Hepatocyte (in vitro differentiated cells): ENCODE data around the gene IL24. TPM values are rescaled to one million over a fixed set of nuclear protein-coding genes. Genes with fewer than 3 reads are reported as not detected.

Experiments
- DNase-seq: peaks from one replicate; pipeline ENCODE4 v3.0.0-alpha.2; 2016; ENCODE audit warnings: low spot score
- H2AFZ ChIP-seq: fragments of 200-600 bp; sonication (generic); 2 replicates; pipeline ENCODE4 v1.6.0; 2016; ENCODE audit warnings: antibody characterized with exemption, mild to moderate bottlenecking
- H3K27ac ChIP-seq: fragments of 200-600 bp; sonication (generic); 2 replicates; pipeline ENCODE4 v1.5.1; 2016; ENCODE audit warnings: mild to moderate bottlenecking
- H3K27me3 ChIP-seq: fragments of 200-600 bp; sonication (generic); 2 replicates; pipeline ENCODE4 v1.6.1; 2016
- H3K36me3 ChIP-seq: fragments of 200-600 bp; sonication (generic); replicated peaks from 2 replicates; pipeline ENCODE4 v1.5.1; 2016; ENCODE audit warnings: low read depth; ENCODE audit not compliant: insufficient read depth
- H3K4me1 ChIP-seq: fragments of 200-600 bp; sonication (generic); 2 replicates; pipeline ENCODE4 v1.5.1; 2016; ENCODE audit warnings: mild to moderate bottlenecking, moderate library complexity; ENCODE audit not compliant: insufficient read depth
- H3K4me2 ChIP-seq: fragments of 200-600 bp; sonication (generic); 2 replicates; pipeline ENCODE4 v1.6.0; 2016
- H3K4me3 ChIP-seq: fragments of 200-600 bp; sonication (generic); 2 replicates; pipeline ENCODE4 v1.5.1; 2016; ENCODE audit warnings: mild to moderate bottlenecking
- H3K79me2 ChIP-seq: fragments of 200-600 bp; sonication (generic); 2 replicates; pipeline ENCODE4 v1.6.0; 2017; ENCODE audit warnings: mild to moderate bottlenecking
- H3K9me2 ChIP-seq: fragments of 200-600 bp; sonication (generic); replicated peaks from 2 replicates; pipeline ENCODE4 v1.6.0; 2017; ENCODE audit warnings: mild to moderate bottlenecking; ENCODE audit not compliant: insufficient read depth
- H3K9me3 ChIP-seq: fragments of 200-600 bp; sonication (generic); 2 replicates; pipeline ENCODE4 v1.5.1; 2016; ENCODE audit warnings: low read depth, mild to moderate bottlenecking
- H4K20me1 ChIP-seq: fragments of 200-600 bp; sonication (generic); 2 replicates; pipeline ENCODE4 v1.6.0; 2016; ENCODE audit warnings: mild to moderate bottlenecking; ENCODE audit not compliant: insufficient read depth, poor library complexity, severe bottlenecking
- CTCF ChIP-seq: fragments of 200-600 bp; sonication (generic); IDR thresholded peaks from 2 replicates; pipeline ENCODE4 v1.5.1; 2016; ENCODE audit warnings: antibody characterized with exemption, mild to moderate bottlenecking; ENCODE audit not compliant: poor library complexity
- EZH2 ChIP-seq: fragments of 200-600 bp; sonication (generic); IDR thresholded peaks from 2 replicates; pipeline ENCODE4 v1.6.1; 2016; ENCODE audit warnings: antibody characterized with exemption, mild to moderate bottlenecking, borderline replicate concordance
- EZH2phosphoT487 ChIP-seq: fragments of 200-600 bp; sonication (generic); IDR thresholded peaks from one replicate; pipeline ENCODE4 v1.6.1; 2018; ENCODE audit warnings: antibody characterized with exemption, mild to moderate bottlenecking, low read depth, moderate library complexity; ENCODE audit not compliant: unreplicated experiment, severe bottlenecking
- WGBS: methylation state at CpG from one replicate; pipeline ENCODE4 v1.1.6; 2016; ENCODE audit warnings: low lambda C conversion rate; ENCODE audit errors: missing lambda C conversion rate; 5-methylcytosine and 5-hydroxymethylcytosine counted together
- polyA plus RNA-seq: library from polyadenylated mRNA; unstranded; fragments of >200 nt; fragmentation: Nextera tagmentation; extraction: Ambion mirVana; gene quantifications from 2 replicates; pipeline ENCODE4 v1.2.1, GENCODE V29; 2016
- total RNA-seq: library from RNA; depleted of rRNA; stranded (reverse); fragments of >200 nt; gene quantifications from 2 replicates; pipeline ENCODE4 v1.2.3, GENCODE V29; 2014

The IL24 gene
- total and polyA plus RNA-seq, 2 experiments from 2014 or later: not detected

GRCh38 chr1:206916000-206916709 is 18.9 kb downstream of the IL24 start:
- Histone ChIP-seq H3K4me1 (no peaks in the 10 kb centered on the region), H3K9me2 (no peaks in the 10 kb centered on the region), H2AFZ (no peak overlapping the region), H3K79me2 (no peaks in the 10 kb centered on the region), H3K4me3 (no peak overlapping the region), H3K27ac (no peak overlapping the region), H3K27me3 (peaks cover 4% of the 10 kb centered on the region), H3K9me3 (no peaks in the 10 kb centered on the region), H3K4me2 (no peak overlapping the region), H3K36me3 (no peaks in the 10 kb centered on the region), H4K20me1 (no peaks in the 10 kb centered on the region)
- TF ChIP-seq EZH2phosphoT487: no peak
- TF ChIP-seq EZH2: no peak
- no peak for TF ChIP-seq CTCF
- 82% methylated on average over 7 of the region's 8 CpGs for WGBS
- DNase-seq: no peak

- no peaks in the 10 kb centered on the region for H3K9me2 ChIP-seq
- H3K79me2 ChIP-seq: no peaks in the 10 kb centered on the region
- DNase-seq: no peak
- H3K27ac ChIP-seq: no peak overlapping the region
- H2AFZ ChIP-seq: no peak overlapping the region
- no peak overlapping the region for H3K4me2 ChIP-seq
- no peak overlapping the region for H3K4me3 ChIP-seq
- H3K4me1 ChIP-seq: no peaks in the 10 kb centered on the region
- H3K9me3 ChIP-seq: no peaks in the 10 kb centered on the region
- peaks cover under 1% of the 10 kb centered on the region for H3K27me3 ChIP-seq
- no peaks in the 10 kb centered on the region for H4K20me1 ChIP-seq
- TF ChIP-seq CTCF: no peak
- WGBS: 92% methylated on average over 3 of the region's 3 CpGs
- H3K36me3 ChIP-seq: no peaks in the 10 kb centered on the region
These were observed 20.8 kb downstream of the IL24 start for GRCh38 chr1:206918076-206918475.

- H3K9me2 ChIP-seq: no peaks in the 10 kb centered on the region
- H2AFZ ChIP-seq: peak within 1 kb of the TSS; percentile 21
- no peaks in the 10 kb centered on the region for H3K27me3 ChIP-seq
- peak within 1 kb of the TSS; percentile 67 for H3K27ac ChIP-seq
- no peaks in the 10 kb centered on the region for H4K20me1 ChIP-seq
- no peaks in the 10 kb centered on the region for H3K9me3 ChIP-seq
- no peaks in the 10 kb centered on the region for H3K4me1 ChIP-seq
- DNase-seq: no peak
- no peak for TF ChIP-seq CTCF
- TF ChIP-seq EZH2phosphoT487: no peak
- TF ChIP-seq EZH2: no peak
- 58% methylated on average over 7 of the region's 7 CpGs for WGBS
- no peaks in the 10 kb centered on the region for H3K36me3 ChIP-seq
- H3K4me3 ChIP-seq: no peak within 1 kb of the TSS
- H3K79me2 ChIP-seq: no peaks in the 10 kb centered on the region
- no peak within 1 kb of the TSS for H3K4me2 ChIP-seq
These were observed 24.6 kb downstream of the IL24 start, which contains the start of gene FCMR for GRCh38 chr1:206921772-206922265. FCMR (minus strand) TSS chr1:206921941; CDS start chr1:206921854, 87 bp downstream.
